Activated T-cell treated with anti-CD3 and anti-CD28 coated beads for 24 hours (primary cell): ENCODE results near the gene SENP1.

ENCODE experiments used
- DNase-seq: peaks from one replicate; pipeline ENCODE4 v3.0.0-alpha.2; 2020; ENCODE audit warnings: low read depth

Gene SENP1

DNA sequence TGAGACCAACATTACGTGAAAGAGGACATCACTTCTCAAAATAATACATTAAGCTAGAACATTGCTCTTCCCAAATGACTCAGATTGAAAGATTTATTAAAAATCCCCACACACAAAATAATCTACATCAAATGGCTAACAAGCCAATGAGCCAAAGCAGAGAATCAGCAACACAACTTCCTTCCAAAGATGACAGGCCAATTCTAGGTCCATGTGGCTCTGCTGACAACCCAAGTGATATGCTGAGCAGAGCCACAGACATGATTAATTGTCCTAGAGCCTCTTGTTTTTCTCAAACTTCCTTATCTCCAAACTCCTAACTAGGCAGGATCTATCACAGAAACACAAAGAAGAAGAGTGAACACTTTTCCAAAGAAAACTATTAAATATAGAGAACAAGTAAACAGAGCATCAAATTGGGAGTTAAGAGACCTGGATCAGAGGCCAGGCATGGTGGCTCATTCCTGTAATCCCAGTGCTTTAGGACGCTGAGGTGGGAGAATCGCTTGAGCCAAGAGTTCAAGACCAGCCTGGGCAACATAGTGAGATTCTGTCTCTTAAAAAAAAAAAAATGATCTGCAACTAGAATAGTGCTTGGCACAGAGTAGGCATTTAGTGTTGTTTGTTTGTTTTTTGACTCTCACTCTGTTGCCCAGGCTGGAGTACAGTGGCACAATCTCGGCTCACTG lies 38.5 kb downstream of the SENP1 start:
- no peak for DNase-seq

DNA sequence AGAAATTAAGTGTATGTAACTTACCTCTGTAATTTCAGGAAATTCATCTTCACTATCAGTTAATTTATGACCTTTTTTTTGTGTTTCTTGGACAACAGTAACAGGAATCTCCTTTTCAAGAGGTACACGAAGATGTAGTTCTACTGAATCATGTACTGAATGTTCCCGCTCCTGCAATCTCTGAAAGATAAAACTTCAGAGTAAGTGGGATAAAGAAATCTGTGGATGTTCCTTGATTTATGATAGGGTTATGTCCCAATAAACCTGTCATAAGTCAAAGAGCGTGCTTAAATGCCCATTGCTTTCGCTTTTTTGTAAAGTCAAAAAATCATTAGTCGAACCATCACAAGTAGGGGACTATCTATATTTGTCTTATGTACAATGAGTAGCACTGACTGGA lies 40.8 kb downstream of the SENP1 start:
- DNase-seq = no peak

DNA sequence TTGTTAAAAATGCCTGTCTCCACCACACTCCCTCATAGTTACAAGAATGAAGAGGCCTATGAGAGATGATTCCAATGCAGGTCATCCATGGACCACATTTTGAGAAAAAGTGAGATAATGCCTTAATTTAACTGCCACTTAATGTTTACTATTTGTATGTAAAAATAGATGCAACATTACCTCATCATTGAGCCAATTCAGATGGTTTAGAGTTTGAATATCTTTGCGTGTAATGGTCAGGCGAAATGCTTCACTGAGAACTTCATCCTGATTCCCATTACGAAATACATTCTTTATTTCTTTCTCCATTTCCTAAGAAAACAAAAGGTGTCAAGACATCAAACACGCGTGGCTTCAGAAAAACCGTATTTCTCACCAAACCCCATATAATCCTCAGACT lies 42.3 kb downstream of the SENP1 start:
- DNase-seq = no peak

DNA sequence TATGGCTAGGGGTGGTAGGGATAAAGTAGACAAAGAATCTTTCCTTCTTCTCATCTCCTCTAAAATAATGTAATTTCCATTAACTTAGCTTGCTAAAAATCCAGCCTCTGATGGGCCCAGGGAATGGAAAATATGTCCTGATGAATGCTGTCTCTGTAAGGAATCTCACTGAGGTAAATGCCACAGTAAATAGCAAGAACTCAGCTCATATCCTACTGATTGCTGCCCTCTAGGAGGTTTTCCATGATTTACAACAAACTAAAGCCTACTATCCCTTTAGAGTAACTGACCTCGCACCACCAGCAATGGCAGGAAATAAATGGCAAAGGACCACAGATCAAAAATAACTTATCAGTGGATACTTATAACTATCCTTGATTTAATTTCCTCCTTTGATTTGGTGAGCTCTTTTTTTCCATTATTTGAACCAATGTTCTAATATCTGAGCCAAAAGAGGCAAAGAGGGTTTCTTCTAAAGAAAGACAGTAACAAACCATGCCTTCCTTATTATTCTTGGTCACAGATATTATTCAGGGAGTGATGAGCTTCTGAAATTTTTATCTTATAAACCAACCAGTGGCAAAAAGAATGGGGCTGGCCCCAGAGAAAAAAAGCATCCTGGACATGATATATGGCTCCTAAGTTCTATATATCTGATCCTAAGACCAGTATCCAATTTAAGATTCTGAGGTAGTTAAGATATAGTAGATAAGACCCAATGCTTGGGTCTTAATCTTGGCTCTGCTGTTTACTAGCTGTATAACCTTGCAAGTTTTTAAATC lies 43.8 kb downstream of the SENP1 start:
- no peak for DNase-seq

DNA sequence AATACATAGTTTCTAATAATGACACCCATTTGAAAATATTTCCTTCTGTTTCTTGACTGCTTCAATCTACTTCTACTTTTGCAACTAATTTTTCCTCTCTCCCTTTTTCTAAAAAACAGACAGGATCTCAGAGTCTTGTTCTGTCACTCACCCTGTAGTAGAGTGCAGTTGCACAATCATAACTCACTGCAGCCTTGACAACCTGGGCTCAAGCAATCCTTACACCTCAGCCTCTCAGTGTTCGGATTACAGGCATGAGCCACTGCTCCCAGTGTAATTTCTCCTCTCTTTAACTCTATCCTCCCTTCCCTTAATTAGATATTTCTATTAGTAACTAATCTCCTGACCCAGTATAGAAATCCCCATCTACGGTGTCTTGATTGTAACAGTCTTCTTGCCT lies 45.4 kb downstream of the SENP1 start:
- DNase-seq = no peak

DNA sequence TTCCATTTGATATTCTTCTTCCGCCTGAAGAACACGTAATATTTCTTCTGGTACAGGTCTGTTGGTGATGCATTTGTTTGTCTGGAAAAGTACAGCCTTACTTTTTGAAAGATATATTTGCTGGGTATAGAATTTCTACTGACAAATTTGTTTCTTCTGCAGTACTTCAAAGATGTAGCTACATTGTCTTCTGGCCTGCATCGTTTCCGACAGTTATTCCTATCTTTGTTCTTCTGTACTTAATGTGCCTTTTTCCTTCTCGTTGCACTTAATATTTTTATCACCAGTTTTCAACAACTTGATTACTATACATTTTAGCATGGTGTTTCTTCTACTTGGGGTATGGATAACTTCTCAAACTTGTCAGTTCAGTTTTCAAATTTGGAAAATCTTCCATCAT lies 47.1 kb downstream of the SENP1 start:
- DNase-seq = no peak

DNA sequence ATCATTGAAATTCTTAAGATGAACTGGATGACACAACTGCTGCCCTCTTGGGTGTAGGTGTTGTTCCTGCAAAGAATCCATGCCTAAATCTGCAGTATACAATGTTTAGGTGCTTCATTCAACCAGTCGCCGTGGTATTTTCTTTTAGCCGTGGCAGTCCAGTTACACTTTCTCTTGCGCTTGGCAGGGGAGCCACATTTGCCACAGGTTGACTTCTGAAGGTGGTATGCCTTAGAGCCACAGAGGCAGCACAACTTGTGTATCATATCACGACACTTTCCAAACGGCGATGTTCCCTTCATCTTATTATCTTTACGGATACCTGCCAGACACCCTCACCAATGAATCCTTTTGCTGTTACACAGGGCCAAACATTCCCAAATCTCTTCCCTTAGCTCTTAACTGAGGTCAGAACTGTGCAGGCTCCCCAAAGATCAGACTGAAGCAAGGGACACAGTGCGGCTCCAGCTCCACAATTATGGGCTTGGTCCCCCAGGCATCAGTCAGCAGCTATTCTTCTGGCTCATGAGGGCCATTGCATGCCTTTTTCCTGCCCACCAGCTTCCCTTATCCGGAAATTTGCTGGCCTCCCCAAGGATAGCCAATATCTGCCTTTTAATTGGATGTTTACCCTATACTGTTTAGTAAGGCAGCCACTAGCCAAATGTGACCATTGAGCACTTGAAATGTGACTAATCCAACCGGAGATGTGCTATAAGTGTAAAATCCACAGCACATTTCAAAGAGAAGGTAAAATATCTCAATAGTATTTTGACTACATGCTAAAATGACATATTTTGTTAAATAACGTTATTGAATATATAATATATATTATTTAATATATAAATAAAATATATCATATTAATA lies 50.7 kb downstream of the SENP1 start:
- no peak for DNase-seq

DNA sequence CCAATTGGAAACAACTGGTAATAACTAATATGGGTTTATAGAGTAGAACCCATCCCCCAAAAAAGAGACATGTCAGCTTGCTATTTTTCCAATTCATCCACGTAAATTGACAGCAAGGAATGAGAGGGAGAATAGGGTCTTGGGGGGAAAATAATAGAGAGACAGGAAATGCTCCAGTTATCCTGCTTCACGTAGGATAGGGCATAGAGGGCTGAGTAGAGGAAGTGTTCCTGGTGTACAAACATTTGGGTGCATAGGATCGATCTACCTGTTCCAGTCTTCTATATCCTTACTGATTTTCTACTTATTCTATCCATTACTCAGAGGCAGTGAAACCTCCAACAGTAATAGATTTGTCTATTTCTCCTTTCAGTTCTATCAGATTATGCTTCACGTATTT lies 52.0 kb downstream of the SENP1 start:
- no peak for DNase-seq

DNA sequence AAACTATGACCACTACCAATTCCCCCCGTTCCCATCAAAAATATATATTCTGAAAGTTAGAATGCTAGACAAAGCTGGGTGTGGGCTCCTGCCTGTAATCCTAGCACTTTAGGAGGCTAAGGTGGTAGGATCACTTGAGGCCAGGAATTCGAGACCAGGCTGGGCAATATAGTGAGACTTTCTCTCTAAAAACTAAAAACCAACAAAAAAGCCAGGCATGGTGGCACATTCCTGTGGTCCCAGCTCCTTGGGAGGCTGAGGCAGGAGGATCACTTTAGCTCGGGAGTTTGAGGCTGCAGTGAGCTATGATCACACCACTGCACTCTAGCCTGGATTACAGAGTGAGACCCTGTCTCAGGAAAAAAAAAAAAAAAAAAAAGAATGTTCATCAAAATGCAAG lies 52.8 kb downstream of the SENP1 start:
- no peak for DNase-seq

DNA sequence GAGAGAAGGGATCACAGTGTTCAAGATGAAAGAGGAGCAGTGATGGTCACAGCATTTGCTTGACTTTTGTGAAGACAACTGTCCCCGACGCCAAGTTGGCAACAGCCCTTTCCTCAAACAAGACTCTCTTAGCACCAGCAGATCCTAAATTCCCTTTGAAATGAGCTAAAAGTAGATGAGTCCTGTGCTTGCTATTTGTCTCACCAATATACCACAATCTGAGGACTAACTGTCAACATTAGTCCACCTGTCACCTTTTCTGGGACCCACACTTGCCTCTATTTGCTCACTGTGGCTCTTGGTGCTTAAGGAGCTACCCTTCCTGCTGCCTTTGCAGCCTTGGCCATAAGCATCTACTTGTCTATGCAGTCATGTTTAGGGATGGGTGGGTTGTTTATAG lies 54.2 kb downstream of the SENP1 start:
- DNase-seq = no peak

DNA sequence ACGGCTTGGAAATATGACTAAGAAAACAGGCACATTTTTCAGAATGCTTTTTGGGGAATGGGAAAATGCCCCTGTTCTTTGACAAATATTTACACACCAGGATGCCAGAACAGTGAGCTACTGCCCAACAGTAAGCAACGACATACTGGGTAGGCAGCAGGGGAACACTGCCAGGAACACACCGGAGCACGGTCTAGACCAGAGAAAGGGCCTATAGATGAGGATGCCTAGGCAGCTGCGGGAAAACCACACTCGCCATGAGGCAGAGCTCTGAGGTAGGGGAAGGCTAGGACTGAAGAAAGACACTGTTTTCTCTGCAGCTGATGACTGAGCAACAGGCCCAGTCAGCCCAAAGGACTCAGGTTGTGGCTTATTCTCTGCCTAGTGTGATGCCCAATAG lies 55.7 kb downstream of the SENP1 start:
- DNase-seq = no peak

DNA sequence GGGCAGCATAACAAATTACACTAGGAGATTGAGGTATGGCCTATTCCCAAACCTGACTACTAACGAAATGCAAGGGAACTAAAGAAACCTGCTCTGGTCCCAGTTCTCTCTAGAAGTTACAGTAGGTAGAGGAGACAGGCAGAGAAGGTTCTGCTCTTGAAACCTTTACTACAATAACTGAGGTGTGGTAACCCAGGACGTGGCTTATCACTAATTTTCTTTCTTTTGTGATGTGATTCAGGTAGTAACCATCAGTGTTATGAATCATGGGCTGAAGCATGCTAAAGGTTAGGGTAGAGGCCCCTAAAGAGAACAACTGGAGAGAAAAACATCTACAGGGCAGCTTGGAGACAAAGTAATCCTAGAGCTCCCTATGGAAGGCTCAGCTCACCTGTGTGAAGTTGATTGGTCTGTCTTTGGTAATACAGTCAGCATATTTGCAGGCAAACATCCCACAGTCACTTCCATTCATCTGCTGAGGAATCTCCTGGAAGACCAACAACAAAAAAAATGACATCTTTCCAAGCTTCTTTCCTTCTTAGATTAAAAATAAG lies 59.8 kb downstream of the SENP1 start:
- no peak for DNase-seq

DNA sequence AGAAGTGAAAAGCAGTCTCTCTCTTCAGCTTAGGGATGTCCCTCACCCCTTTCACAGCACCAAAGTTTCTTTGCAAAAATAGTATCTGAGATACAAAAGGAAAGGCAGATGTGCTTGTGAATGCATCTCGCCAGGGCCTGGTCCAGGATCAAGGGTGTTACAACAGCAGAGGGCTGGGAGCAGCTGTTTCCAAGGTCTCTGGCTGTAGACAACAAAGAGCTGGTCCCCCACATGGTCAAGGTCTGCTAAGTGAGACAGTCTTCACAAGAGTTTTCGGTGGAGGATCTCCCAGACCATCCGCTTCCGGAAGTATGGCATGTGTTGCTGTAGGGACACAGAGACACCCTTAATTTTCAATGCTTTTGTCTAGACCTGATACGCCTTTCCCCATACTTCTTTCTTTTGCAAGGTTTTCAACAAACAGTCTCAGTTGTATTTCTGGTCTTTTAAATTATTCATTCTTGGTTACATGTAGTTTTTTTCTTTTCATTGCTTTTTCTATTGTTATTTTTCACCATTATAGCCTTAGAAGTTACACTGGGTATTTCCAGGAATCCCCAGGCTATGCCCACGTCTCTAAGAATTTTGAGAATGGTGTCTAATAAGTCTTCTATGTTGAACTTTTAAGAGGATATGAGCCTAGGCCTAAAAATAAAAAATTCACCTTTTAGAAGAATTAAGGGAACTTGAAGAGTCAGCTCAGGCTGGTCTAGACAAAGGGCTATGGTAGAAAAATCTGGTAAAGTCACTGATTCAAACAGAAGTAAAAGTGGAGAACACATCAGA lies 60.6 kb downstream of the SENP1 start:
- no peak for DNase-seq

DNA sequence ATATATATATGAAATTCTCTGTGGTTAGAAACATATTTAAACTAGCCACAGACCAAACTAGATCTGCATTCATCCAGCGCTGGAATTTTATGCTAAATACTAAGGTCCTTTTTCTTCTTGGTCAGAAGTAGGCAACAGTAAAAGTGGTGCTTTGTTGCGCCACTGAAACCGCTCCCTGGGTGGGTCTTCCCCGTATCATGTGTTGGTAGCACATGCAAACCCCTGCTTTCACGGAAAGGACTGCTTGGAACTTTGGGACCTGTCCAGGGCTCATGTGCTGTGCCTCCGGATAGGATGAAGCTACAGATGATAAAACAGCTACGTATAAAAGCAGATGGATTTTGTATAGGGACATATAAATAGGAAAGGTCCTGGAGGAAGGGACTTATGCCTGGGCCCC lies 61.5 kb downstream of the SENP1 start:
- no peak for DNase-seq

DNA sequence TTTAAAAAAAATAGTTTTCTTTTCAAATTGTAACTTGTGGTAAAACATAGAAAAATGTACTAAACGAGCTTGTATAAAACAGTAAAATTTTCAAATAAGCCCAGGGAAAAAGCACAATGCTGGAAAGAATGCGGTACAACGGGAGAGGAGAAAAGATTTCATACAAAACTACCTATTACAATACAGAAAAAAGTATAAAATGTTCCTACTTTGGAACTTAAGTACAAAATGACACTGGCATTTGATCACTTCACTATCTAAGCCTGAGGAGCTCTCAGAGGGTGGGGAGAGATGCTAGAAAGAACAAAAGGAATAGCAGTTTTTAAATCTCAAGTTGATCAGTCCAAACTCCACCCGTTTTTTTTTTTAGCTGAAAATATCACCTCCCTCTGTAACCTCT lies 62.1 kb downstream of the SENP1 start:
- DNase-seq = no peak

DNA sequence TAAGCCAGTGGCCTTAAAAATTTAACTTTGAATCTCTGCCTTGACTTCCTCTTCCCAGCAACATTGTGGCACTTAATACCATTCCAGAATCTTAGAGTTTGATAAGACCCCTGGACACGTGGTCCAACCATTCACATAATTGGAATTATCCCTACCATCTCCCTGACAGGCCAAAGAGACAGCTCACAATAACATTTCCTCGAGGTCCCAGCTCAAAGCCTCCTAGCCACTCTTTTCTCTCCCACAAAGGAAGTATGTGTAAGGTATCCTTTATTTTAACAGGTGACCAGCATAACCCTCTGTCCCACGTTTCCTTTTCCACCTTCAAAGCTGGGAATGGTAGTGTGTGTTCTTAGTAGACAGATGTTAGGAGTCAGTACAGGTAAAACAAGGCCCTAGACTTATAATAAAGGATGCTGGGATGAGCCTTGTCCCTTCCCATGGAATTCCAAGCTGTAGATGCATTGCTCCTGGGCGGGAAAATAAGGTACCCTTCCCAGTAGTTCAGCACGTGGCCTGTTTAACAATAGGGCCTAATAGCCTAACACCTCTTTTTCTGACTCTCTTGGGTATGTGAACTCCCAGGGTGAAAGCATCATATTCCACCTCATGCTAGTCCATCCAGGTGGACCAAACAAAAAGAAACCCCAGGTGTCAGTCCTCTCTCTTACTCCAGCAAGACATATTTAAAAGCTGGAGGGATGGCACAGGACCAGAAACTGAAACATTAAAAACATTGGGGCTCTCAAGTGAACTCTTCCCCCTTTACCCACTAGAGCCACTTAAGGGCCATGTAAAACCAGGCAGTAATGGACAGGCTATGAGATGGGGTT lies 64.1 kb downstream of the SENP1 start:
- no peak for DNase-seq

DNA sequence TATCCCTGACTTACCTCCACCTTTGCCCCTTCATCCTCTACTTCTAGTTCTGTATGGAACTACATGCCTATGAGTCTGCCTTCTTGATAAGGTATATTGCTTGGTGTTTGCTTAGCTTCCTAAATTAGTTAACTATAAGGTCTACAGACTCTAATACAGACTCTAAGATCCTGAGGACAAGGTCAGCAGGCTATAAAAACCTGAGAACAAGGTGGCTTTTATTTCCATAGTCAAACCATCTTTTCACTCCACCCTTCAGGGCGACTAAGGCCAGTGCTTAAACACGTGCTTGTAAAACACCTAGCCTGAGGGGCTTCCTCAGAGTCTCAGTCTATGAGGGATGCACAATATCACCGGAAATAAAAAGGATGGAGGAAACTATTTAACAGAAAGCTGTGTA lies 65.5 kb downstream of the SENP1 start:
- DNase-seq = no peak

DNA sequence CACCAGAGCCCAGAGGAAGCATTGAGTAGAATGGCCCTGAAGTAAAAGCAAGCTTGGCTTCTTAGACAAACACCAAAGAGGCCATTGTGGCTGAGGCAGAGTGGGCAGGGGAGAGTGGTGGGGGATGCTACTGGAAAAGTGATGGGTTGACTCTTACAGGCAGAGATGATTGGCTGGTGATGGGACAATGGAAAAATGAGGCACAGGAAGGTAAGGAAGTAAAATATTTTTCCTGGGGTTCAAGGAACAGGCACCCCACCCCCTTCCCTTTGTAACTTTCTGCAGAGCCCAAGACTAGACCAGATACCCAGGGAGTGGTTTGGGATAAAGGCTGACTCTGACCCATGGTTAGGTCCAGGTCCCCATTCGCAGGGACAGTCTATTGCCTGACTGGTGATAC lies 66.7 kb downstream of the SENP1 start:
- no peak for DNase-seq

DNA sequence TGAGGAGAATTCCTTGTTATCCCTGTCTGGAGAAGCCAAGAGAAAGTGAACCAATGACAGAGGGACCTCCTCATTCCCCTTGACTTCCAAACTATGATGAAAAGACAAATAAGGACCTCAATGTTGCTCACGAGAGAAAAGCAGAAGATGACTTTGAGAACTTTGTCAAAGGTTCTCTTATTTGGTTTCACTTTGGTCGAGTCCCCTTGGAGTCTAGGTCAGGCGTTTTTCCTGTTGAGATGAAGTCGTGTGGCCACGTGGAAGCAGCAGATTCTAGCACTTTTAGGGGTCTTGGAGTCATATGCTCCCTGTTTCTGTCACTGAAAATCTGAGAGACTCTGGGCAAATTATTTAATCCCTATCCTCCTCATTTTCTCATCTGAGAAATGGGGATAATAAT lies 67.8 kb downstream of the SENP1 start:
- no peak for DNase-seq

DNA sequence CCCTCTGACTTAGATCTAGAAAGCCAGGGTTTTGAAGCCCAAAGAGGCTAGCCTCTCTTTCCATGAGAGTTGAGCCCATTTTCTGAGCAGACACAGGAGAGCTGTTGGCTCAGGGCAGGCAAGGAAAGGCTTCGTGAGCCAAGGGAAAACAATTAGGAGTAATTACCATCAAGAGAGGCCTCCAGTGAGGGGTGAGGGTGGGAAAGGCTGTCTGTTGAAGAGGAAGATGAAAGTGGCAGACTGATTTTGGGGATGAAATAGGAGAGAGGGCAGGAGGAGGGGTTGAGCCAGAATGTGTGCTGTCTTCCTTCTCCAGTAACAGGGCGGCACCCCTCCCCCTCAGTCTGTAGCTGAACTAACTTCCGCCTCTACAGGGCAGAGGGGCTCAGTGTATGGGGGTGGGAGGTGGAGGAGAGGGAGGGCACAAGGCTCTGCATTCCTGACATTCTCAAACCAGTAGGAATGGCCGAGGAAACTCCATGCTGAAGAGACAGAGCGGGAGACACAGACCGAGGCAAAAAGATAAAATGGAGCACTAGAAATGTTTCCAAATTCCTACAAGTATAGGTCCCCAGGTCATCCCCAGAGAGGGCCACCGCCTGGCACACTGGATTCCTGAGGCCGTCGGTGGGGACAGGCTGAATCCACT lies 68.5 kb downstream of the SENP1 start:
- DNase-seq = no peak
